A549 (cell line): ENCODE results near the gene SHANK3.

Source experiments
- HDAC2 ChIP-seq: fragments of 200-600 bp; sonication (generic); IDR thresholded peaks from 2 replicates; pipeline ENCODE4 v1.6.1; 2016
- RNF2 ChIP-seq: fragments of 200-600 bp; sonication (generic); IDR thresholded peaks from 2 replicates; pipeline ENCODE4 v1.6.1; 2016; ENCODE audit warnings: low read depth, mild to moderate bottlenecking, antibody characterized with exemption, moderate library complexity, borderline replicate concordance
- TF ChIP-seq, protein P1 (sequence below): fragments of >200 bp; sonication (Bioruptor Twin); formaldehyde crosslinking; IDR thresholded peaks from 3 replicates; pipeline ENCODE4 v1.5.1; 2016
- TF ChIP-seq, protein P2 (sequence below): IDR thresholded peaks from 2 replicates; pipeline ENCODE4 v1.6.1; 2012

DNA sequence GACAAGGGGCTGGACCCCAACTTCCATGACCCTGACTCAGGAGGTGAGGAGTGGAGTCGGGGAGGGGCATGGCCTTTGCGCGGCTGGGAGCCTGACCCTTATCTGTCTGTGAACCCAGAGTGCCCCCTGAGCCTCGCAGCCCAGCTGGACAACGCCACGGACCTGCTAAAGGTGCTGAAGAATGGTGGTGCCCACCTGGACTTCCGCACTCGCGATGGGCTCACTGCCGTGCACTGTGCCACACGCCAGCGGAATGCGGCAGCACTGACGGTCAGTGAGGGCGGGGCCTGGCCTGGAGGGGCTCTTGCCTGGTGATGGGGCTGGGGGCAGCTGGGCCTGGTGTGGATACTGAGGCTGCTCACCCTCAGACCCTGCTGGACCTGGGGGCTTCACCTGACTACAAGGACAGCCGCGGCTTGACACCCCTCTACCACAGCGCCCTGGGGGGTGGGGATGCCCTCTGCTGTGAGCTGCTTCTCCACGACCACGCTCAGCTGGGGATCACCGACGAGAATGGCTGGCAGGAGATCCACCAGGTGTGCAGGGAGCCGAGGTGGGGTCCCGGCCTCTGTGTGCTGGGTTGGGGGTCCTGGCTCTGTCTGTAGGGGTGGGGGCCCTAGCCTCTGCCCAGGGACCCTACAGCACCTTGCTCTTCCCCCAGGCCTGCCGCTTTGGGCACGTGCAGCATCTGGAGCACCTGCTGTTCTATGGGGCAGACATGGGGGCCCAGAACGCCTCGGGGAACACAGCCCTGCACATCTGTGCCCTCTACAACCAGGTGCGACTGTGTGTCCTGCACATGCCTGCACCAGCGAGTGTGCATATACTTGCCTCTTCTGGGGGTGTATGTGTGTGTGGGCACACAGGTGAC lies 6.3 kb downstream of the SHANK3 start:
- TF ChIP-seq, protein P1, sequence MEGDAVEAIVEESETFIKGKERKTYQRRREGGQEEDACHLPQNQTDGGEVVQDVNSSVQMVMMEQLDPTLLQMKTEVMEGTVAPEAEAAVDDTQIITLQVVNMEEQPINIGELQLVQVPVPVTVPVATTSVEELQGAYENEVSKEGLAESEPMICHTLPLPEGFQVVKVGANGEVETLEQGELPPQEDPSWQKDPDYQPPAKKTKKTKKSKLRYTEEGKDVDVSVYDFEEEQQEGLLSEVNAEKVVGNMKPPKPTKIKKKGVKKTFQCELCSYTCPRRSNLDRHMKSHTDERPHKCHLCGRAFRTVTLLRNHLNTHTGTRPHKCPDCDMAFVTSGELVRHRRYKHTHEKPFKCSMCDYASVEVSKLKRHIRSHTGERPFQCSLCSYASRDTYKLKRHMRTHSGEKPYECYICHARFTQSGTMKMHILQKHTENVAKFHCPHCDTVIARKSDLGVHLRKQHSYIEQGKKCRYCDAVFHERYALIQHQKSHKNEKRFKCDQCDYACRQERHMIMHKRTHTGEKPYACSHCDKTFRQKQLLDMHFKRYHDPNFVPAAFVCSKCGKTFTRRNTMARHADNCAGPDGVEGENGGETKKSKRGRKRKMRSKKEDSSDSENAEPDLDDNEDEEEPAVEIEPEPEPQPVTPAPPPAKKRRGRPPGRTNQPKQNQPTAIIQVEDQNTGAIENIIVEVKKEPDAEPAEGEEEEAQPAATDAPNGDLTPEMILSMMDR, result no peak
- TF ChIP-seq HDAC2 (no peak), RNF2 (no peak)
- TF ChIP-seq, protein P2, sequence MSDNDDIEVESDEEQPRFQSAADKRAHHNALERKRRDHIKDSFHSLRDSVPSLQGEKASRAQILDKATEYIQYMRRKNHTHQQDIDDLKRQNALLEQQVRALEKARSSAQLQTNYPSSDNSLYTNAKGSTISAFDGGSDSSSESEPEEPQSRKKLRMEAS, result no peak
